ENCODE measurements around the gene AVPR1B.

Gene AVPR1B

DNA sequence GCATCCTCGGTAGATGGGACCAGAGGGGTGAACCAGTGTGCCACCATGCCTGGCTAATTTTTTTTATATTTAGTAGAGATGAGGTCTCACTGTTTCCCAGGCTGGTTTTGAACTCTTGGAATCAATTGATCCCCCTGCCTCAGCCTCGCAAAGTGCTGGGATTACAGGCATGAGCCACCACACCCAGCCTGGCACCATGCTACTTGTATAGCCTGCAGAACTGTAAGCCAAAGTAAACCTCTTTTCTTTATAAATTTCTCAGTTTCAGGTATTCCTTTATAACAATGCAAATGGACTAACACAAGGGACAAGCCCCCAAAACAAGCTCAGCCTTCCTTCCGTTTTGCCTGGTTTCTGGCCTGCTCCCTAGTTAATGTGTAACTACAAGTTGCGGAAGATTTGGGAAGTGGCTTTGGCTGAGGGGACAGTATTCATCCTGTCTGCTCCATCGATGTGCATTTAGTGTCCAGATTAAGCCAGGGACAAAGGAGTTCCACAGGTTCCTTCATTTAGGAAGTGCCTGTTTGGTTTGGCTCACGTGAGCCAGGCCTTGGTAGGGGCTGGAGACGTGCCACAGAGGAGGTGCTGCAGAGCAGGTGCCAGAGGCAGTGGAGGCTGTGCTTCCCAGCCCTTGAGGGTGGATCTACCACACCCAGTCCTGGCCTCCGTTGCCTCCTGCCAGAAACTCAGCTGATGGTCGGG lies 4.4 kb downstream of the AVPR1B start:
- no peak for DNase-seq (ENCODE audit: low read depth)

DNA sequence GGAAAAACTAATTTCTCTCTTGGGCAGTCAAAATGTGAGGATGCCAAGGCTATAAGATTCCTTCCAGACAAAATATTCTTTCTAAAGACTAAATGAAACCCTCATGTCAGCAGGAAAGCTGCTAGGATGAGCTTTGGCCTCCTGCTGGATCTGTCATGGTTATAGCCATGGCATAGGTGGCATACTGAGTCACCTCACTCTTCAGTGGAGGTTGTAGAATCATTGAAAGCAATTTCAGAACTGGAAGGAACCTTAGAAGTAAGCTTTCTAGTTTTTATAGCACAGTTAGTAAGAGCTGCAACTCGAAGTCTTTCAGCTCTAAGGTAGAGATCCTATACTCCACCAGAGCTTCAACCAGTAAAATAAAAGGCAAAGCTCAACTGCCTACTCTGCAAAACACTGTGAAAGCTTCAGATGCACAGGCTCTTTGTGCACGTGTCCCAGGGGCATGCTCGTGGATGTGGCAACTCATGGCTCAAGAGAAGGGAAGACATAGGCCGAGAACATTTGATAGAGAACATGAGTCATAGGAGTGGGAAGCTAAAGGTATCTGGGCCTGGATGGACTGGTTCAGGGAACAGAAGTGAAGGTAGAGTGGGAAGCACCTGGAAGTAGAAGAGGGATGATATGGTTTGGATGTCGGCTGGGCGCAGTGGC lies 5.8 kb downstream of the AVPR1B start:
- DNase-seq (ENCODE audit: low read depth): no peak

DNA sequence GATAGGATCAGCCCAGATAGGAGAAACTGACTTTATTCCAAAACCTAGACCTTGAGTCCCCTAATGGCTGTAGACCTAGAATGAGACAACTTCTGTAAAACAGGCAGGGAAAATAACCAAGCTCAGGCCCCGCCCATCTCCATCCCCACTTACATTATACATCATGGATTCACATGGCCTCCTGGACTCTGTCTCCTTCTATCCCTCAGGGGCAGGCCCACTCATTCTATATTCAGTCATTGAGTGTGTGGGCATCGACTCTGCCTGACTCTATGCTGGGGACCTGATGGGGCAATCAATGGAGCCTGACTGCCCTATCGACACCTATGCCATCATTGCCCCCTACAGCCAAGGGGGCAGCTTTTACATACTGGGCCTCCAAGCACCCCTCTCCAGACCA lies 6.4 kb downstream of the AVPR1B start:
- DNase-seq (ENCODE audit: low read depth): no peak

DNA sequence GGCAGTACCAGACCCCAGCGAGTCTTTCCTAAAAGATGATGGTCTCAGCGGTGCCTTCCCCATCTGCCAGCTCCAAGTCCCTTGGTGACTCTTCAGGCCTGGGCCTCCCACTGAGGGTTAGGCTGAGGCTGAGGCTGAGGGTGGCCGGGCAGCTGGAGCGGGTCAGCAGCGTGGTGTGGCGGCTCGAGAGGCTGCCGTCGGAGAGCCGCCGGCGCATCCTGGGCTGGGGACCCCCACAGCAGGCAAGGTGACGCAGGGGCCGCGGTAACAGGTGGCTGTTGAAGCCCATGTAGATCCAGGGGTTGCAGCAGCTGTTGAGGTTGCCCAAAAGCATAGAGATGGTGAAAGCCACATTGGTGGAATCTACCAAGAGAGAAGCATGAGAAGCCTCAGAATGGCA lies 7.0 kb downstream of the AVPR1B start:
- no peak for DNase-seq (ENCODE audit: low read depth)

DNA sequence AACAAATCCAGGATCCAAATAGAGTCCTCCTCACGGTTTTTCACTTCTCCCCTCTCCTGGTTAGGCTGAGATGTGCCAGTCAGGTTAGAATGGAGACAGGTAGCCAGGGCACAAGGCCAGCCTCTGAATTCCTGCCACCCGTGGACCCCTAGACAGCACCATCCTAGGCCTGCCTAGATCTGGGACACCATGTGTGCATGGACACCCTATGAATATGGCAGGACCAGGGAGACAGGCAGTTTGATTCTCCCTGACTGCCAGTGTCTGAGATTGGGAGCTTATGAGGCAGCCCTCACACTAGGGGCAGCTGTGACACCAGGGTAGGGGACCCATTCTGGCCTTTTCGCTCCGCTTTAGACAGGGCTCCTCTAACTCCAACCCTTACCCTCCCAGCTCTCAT lies 7.5 kb downstream of the AVPR1B start:
- DNase-seq (ENCODE audit: low read depth): no peak

DNA sequence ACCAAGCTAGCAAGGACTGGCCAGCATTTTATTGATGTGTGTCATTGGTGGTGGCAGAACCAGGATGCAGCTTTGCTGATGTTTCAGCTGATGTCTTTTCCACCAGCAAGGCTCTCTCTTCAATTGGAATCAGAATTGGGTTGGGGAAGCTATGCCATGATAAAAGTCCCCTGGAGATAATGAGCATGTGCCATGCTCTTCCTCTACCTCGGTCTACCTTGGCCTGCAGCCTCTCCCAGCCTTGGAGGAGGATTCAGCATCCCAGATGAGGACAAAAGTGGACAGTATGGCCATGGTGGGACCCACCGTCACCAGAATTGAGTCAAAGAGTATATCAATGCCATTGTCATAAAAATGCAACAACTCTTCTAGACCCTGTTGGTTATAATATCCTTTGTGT lies 8.6 kb downstream of the AVPR1B start:
- DNase-seq (ENCODE audit: low read depth): no peak

DNA sequence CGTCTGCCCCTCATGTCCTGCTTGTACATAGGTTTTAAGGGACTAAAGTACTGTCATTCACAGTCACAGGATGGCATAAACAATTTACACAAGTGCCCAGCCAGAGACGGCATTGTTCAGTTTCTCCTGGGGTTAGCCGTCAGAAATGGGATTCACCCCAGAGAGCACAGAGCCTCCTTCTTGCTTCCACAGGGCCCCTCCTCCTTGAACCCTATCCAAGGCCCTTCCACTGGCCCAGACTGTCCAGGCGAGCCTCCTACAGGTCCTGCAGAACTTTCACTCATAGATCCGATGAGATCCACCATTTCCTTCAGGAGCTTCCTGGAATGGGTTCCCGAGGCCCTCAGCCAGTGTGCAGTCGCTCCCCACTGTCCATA lies 10.0 kb downstream of the AVPR1B start:
- no peak for DNase-seq (ENCODE audit: low read depth)

DNA sequence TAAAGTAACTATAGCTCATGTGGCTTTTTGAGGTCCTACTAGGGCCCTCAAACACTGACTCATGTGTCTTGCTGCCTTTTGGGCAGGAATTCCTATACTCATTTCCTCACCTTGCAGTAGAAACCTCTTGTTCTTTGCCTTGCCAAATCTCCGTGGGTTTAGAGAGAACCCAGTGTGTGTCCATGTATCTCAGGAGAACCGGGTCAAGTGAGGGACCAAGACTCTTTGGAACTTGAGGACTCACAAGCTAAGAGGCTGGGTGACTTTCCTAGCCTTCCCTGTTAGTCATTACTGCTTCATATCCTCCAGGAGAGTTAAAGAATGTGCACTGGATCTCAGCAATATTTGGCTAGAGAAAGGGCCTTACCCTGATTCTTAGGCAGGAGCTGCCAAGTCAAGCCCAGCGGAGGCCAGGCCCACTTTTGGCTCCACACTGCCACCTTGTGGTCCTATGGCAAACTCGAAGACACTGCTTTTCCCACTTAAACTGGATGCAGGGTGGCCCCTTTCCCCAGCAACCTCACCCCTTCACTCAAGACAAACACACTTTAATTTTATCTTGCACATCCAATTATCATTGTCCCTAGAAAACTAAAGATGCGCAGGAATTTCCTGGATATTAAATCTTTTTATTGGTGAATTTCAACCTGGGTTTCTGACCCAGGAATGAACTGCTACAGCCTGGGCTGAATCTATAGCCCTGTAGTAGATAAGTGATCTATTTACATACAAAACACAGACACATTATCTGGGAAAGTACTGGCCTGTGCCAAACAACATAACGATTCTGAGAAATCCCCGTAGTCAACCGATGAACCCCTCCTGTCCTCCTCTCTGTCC lies 10.6 kb downstream of the AVPR1B start:
- DNase-seq (ENCODE audit: low read depth): peak; percentile 68

DNA sequence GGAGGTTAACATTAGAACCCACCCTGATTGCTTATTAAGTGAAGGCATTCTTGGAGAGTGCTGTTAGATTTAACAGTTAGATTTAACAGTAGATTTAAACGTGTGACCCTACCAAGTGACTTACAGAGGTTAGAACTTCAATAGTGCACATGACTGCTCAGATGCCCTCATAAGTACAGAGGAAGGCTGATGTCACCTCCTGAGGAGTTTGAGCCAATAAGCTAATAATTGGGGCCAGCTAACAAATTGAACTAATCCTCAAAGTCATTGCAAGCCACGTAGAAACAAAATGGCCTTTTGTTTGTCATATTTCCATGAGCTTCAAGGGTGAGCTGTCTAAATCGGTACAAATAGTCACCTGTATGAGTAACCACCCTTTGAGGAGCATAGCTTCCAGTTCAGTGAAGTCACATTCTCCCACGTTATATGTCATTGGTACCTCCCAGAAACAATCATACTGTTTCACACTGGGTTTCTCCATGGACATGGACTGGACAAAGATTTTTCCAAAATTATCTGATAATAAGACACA lies 11.7 kb downstream of the AVPR1B start:
- no peak for DNase-seq (ENCODE audit: low read depth)

DNA sequence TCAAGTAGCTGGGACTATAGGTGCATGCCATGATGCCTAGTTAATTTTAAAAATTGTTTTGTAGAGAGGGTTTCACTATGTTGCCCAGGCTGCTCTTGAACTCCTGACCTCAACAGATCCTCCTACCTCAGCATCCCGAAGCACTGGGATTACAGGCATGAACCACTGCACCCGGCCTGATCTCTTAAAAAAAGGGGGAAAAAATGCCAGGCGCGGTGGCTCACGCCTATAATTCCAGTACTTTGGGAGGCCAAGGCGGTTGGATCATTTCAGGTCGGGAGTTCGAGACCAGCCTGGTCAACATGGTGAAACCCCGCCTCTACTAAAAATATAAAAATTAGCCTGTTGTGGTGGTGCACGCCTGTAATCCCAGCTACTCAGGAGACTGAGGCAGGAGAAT lies 13.2 kb downstream of the AVPR1B start:
- no peak for DNase-seq (ENCODE audit: low read depth)

DNA sequence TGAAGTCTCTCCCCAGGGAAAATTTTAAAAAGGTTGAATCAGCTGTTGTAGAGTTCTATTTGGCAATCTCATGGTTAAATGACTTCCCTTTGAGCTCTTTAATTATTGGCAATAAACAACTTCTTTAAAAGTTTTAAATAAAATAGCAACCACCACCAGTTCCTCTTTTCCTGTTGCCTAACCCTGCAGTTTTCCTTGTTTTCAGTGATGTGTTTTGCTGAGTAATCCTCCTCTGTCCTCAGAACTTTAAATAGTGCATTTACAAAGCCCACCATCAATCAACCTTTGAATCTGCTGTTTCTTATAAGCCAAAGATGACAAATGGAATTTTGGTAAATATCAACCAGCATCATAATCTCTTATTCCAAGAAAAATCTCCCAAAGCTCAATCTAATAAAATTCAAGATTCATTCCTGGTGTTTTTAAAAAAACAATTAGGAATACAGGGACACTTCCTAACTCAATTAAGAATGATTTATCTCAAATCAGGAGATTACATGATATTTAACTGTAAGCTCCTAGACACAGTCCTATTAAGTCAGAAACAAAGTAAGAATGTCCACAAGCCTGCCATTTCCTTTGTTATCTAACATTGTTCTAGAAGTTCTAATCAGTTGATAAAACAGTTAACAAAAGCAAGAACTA lies 14.8 kb downstream of the AVPR1B start:
- DNase-seq (ENCODE audit: low read depth): no peak

DNA sequence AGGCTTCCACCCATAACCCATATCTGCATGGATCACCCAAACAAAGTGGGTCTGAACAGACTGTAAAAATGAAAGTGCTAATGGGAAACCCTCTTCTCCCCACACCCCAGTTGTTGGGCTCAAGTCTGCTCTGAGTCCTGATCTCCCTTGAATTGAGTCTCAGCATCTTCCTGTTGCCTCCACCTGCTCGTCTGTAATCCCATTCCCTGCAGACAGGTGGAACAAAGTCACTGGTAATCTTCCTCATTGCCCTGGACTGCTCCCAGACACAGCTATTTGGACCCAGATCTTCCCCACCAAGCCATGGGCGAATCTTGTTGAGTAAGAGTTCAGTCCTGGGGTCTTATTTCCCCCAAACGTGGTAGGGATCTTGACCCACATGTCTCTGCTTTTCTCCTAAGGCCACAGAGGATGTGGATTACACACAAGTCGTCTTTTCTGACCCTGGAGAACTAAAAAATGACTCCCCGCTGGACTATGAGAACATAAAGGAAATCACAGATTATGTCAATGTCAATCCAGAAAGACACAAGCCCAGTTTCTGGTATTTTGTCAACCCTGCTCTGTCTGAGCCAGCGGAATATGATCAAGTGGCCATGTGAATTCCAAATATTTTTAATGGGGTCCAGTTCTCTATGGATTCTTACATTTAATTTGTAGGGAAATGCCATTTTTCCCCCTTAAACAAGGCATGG lies 15.7 kb downstream of the AVPR1B start:
- no peak for DNase-seq (ENCODE audit: low read depth)

DNA sequence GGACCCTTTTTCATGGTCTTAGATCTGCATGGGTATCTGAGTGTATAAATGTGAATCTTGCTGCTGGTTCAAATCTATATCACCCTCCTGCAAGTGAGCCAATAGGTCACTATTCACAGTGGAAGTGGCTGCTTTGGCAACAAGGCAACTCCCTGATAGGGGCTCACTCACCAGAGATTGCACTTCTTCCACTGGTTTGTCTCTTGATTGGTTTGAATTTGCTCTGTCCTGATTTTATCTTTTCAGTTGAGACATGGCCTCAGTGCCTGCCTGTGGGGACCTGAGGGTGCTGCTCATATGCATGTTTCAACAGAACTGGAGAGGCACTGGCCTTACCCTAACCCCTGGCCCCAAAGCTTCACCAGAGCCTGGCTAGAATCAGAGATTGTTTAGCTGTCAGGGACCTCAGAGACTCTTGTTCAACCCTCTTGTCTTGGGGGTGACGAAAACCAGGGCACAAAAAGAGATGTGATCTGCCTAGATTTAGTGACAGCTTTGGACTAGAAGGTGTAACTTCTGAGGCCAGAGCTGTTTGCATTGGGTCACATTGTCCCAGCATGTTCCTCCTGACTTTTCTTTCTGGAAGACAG lies 16.9 kb downstream of the AVPR1B start:
- DNase-seq (ENCODE audit: low read depth): no peak

DNA sequence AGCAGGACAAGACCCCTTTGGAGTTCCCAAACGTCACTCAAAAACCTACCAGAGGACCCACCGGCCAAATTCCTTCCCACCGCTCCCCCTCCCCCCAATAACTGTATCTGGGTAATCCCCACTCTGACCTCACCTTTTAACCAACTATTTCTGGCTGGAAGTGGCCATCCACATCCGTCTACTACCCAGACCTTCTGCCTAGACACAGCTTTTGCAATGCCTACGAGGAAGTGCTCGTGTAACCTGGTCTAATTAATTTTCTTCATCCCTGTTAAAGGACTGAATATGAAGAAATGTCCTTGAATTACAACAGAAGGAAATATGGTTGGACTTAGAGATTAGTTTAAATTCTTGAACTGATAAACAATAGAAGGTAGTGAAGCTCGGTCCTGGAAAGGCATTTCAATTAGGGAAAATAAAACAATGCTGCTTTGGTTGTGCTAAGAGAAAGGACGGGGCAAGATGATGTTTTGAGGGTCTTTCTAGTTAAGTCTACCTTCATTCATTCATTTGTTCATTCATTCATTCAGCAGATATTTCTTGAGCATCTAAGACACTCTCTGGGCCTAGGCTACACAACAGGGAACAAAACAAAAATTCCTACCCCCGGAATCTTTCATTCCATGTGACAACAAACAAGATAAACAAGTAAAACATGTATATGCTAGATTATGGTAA lies 18.8 kb downstream of the AVPR1B start:
- DNase-seq (ENCODE audit: low read depth): no peak

DNA sequence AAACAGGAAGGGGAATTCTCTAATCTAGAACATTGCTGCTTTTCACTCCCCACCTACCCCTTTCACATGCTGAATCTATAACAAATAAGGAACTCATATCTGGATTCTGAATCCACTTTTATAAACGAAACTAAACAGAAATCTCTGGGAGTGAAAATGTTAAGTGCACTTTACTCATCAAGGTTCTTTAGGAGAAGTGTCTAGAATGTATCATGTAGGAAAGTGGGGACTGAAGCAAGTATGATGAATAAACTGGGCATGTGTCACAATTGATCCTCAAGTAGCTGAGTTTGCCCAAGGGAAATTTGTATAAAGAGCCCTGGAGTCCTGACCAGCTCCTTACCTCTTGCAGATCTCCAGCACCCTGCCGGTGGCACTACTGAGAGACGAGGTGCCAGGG lies 19.8 kb downstream of the AVPR1B start:
- DNase-seq (ENCODE audit: low read depth): no peak

DNA sequence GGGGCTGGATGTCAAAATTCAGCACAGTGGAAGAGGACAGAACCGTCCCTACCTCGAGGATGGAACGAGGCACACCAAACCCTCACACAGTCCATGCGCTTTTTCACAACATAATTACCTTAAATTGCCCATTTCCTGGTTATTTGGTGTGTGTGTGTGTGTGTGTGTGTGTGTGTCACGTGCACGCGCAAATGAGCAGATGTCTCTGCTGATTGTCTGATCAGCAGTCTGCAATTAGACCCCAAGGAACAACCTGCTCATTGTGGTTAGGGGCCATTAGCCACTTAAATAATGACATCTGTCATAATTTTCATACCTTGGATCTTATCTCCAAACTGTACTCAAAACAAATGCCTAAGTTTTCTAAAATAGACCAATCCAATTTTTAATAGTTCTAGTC lies 23.2 kb downstream of the AVPR1B start:
- no peak for DNase-seq (ENCODE audit: low read depth)

DNA sequence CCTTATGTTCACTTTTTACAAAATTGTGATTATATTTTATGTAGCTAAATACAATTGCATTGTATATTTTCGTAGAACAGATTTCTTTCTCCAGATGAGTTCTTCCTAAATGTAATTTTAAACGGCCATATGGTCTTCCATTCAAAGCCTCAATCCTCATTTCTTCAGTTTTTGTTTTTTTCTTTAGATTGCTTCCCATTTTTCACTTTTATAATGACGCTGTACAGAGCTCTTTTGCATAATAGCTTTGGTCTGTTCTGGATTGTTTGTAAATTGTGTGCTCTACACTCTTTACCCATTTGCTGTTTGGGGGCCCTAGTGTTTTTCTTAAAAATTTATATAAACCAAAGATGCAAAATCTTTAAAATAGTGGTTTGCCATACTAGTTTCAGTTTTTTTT lies 27.8 kb downstream of the AVPR1B start:
- no peak for DNase-seq (ENCODE audit: low read depth)

DNA sequence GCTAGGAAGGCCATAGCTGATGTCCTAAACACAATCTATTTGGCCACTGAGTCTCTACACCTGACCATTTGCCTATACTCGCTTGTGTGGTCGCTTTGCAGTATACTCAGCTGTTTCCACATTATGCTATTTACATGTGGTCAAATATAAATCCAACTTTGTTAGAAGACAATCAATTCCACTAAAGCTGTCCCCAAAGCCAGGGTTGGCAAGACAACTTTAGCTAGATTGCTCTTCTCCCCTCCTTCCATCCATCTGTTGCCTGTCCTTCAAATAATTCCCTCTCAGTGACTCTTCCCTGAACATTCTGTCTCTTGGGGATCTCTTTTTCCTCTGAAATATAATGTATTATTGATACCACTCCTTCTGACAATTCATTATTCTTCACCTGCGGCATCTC lies 30.1 kb downstream of the AVPR1B start:
- DNase-seq (ENCODE audit: low read depth): no peak

DNA sequence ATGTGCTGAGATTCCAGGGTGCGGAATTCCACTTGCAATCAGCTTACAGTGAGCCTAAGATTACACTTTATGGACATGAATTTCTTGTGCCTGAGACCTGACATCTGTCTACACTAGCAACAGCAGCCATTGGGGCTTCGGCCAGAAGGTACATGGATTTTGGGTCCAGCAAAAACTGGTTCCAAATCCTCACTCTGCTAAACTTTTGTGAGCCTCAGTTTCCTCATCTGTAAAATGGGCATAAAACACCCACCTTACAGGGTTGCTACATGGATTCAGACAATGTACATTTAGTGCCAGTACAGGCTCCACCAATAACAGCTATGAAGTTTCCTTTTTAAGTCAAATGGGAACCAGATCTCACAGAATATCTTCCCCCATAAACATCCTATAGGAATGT lies 33.4 kb downstream of the AVPR1B start:
- DNase-seq (ENCODE audit: low read depth): no peak

DNA sequence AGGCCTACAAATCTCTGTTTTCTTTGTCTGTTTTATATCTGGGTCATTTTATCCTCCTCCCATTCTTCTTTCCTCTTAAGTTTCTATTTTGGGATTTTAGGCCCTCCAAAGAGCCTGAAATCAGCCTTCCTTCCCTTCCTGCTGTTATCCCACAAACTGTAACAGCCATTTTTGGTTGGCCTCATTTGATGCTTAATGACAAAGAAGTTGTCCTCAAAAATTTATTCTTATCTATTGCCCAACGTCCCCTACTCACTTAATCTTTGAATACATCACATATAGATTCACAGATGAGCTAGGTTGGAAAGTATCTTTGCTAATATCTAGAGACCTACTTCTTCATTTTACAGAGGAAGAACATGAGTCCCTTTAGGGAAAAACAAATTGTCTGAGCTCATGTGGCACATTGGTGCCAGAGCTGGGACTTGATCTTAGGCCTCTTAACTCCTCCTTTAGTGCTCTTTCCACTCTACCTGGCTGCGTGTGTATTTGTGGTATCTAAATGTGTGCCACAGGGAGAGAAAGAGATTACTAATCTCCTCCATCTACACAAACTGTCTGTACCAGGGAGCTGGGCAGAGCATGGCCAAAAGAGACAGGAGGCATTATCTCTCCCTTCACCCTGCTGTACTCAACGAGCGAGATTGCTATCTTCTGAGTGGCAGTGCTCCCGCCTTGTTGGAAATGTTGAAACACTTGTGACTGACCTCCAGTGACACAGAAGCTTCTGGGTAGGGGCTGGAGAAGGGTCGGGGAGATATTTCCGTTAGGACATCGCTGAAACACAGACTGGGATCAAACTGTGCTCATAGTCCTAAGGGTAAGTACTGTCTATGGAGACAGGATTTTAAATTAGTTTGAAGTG lies 34.1 kb downstream of the AVPR1B start:
- DNase-seq (ENCODE audit: low read depth): no peak
